ENCODE results near the gene BACH2.

BACH2 gene

DNA sequence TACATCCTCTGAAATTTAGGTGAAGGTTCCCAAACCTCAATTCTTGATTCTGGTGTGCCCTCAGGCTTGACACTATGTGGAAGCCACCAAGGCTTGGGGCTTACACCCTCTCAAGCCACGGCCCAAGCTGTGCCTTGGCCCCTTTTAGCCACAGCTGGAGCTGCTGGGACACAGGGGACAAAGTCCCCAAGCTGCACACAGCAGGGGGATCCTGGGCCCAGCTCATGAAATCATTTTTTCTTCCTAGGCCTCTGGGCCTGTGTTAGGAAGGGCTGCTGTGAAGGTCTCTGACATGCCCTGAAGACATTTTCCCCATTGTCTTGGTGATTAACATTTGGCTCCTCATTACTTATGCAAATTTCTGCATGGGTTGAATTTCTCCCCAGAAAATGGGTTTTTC is 37.3 kb upstream of the BACH2 start:
- TF ChIP-seq, protein P1, sequence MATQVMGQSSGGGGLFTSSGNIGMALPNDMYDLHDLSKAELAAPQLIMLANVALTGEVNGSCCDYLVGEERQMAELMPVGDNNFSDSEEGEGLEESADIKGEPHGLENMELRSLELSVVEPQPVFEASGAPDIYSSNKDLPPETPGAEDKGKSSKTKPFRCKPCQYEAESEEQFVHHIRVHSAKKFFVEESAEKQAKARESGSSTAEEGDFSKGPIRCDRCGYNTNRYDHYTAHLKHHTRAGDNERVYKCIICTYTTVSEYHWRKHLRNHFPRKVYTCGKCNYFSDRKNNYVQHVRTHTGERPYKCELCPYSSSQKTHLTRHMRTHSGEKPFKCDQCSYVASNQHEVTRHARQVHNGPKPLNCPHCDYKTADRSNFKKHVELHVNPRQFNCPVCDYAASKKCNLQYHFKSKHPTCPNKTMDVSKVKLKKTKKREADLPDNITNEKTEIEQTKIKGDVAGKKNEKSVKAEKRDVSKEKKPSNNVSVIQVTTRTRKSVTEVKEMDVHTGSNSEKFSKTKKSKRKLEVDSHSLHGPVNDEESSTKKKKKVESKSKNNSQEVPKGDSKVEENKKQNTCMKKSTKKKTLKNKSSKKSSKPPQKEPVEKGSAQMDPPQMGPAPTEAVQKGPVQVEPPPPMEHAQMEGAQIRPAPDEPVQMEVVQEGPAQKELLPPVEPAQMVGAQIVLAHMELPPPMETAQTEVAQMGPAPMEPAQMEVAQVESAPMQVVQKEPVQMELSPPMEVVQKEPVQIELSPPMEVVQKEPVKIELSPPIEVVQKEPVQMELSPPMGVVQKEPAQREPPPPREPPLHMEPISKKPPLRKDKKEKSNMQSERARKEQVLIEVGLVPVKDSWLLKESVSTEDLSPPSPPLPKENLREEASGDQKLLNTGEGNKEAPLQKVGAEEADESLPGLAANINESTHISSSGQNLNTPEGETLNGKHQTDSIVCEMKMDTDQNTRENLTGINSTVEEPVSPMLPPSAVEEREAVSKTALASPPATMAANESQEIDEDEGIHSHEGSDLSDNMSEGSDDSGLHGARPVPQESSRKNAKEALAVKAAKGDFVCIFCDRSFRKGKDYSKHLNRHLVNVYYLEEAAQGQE (IDR thresholded peaks at IDR 0.05; ENCODE audit: insufficient read depth in 1 of 2, low read depth in 2 of 2, low read length in 2 of 2) = no peak
- TF ChIP-seq POLR2AphosphoS5 (IDR thresholded peaks at IDR 0.05; ENCODE audit: low read depth, low read length) (no peak), TAF1 (IDR thresholded peaks at IDR 0.05; ENCODE audit: borderline replicate concordance, insufficient read depth, low read length) (no peak)

DNA sequence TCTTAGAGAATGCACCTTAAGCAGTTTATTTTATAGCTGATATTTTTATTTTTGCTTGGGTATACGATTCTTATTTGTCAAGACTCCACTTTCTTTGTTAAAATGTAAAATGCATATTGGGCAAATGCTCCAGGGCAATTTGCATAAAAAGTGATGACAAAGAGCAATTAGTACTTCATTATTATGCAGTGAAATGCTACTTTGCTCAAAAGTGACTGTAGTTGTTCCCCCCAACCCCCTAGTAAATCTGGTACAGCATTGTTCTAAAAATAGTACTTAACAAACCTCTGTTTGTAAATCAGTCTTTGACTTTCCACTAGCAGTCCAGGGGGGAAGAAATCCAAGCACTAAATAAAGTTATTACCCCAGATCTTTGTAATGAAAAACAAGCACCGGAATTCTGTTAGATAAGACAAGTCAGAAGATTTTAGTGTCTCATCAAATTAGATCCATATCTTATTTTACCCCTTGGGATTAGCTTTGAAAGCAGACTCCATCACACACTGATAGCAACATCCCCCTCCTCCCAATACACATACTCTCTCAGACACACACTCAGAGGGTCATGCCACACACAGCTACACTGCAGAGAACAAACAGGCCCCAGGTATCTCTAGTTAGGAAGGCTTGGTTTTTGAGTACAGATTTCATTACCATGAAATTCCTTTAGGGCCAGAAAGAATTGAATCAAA is 32.9 kb upstream of the BACH2 start:
- TF ChIP-seq SIN3A (IDR thresholded peaks at IDR 0.05; ENCODE audit: borderline replicate concordance, insufficient read depth, low read length) (no peak), TAF1 (IDR thresholded peaks at IDR 0.05; ENCODE audit: borderline replicate concordance, insufficient read depth, low read length) (no peak), POLR2AphosphoS5 (IDR thresholded peaks at IDR 0.05; ENCODE audit: low read depth, low read length) (no peak), FOXP2 (optimal IDR thresholded peaks at IDR 0.05; ENCODE audit: borderline replicate concordance, extremely low read depth, extremely low read length, insufficient read depth) (no peak)
- TF ChIP-seq, protein P1 (IDR thresholded peaks at IDR 0.05; ENCODE audit: insufficient read depth in 1 of 2, low read depth in 2 of 2, low read length in 2 of 2) = no peak

DNA sequence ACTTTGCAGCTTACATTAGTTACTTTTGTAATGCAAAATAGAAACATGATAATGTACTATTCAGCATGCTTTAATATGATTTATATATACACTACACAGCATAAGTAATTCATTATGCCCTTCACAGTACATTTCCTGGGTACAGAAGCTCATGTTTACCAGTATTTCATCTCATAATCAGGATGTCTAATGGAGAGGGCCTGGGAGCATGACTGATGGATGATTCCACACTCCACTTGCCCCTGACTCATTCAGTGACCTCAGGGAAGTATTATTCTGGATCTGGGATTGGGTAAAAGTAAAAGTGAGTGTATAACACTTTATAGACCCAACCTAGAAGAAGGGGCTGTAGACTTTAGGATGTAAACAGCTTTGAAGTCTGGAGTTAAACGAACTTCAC is 31.4 kb upstream of the BACH2 start:
- TF ChIP-seq TAF1 (IDR thresholded peaks at IDR 0.05; ENCODE audit: borderline replicate concordance, insufficient read depth, low read length) (no peak), FOXP2 (optimal IDR thresholded peaks at IDR 0.05; ENCODE audit: borderline replicate concordance, extremely low read depth, extremely low read length, insufficient read depth) (no peak), POLR2AphosphoS5 (IDR thresholded peaks at IDR 0.05; ENCODE audit: low read depth, low read length) (no peak), SIN3A (IDR thresholded peaks at IDR 0.05; ENCODE audit: borderline replicate concordance, insufficient read depth, low read length) (no peak)
- TF ChIP-seq, protein P1 (IDR thresholded peaks at IDR 0.05; ENCODE audit: insufficient read depth in 1 of 2, low read depth in 2 of 2, low read length in 2 of 2) = no peak

DNA sequence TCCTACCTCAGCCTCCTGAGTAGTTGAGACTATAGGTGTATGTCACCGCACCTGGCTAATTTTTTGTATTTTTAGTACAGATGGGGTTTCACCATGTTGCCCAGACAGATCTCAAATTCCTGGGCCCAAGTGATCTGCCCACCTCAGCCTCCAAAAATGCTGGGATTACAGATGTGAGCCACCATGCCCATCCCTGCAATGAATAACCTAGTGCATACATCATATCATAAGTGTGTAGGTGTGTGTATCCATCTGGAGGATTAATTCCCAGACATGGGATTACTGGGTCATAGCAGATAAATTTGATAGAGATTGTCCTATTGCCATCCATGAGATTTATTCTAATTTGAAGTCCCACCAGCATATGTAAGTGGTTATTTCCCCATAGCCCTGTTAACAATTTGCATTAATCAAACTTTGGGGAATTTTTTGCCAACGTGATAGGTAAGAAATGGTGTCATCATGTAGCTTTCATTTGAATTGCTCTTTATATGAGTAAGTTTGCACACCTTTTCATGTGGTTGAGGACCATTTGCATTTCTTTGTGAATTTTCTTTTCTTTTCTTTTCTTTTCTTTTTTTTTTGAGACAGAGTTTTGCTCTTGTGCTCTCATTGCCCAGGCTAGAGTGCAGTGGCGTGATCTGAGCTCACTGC is 29.9 kb upstream of the BACH2 start:
- TF ChIP-seq SIN3A (IDR thresholded peaks at IDR 0.05; ENCODE audit: borderline replicate concordance, insufficient read depth, low read length) (no peak), FOXP2 (optimal IDR thresholded peaks at IDR 0.05; ENCODE audit: borderline replicate concordance, extremely low read depth, extremely low read length, insufficient read depth) (no peak), TAF1 (IDR thresholded peaks at IDR 0.05; ENCODE audit: borderline replicate concordance, insufficient read depth, low read length) (no peak), POLR2AphosphoS5 (IDR thresholded peaks at IDR 0.05; ENCODE audit: low read depth, low read length) (no peak)
- TF ChIP-seq, protein P1 (IDR thresholded peaks at IDR 0.05; ENCODE audit: insufficient read depth in 1 of 2, low read depth in 2 of 2, low read length in 2 of 2) = no peak

Measured in PFSK-1 (cell line).